PC-9 (cell line): ENCODE data around the gene CCDC9.

Source experiments
- CTCF ChIP-seq: fragments of 200-600 bp; sonication (generic); conservative IDR thresholded peaks from 2 replicates; pipeline ENCODE4 v1.6.1; 2017; ENCODE audit warnings: mixed run types, antibody characterized with exemption, mild to moderate bottlenecking, moderate library complexity
- EZH2 ChIP-seq: fragments of 200-600 bp; sonication (generic); IDR thresholded peaks from 2 replicates; pipeline ENCODE4 v1.8.0; 2017; ENCODE audit warnings: antibody characterized with exemption, low read depth

- TF ChIP-seq EZH2 (no peak), CTCF (no peak)
These were observed 46.2 kb upstream of the CCDC9 start for GRCh38 chr19:47210180-47210490.
